HG03280 (cell line): ENCODE measurements around the gene CLEC20A.

Experiments
- ATAC-seq: cut with Tn5 transposase; IDR thresholded peaks from one replicate; pipeline ENCODE4 v1.9.1; 2021; ENCODE audit warnings: mild to moderate bottlenecking, moderate library complexity; ENCODE audit not compliant: unreplicated experiment

CLEC20A gene

DNA sequence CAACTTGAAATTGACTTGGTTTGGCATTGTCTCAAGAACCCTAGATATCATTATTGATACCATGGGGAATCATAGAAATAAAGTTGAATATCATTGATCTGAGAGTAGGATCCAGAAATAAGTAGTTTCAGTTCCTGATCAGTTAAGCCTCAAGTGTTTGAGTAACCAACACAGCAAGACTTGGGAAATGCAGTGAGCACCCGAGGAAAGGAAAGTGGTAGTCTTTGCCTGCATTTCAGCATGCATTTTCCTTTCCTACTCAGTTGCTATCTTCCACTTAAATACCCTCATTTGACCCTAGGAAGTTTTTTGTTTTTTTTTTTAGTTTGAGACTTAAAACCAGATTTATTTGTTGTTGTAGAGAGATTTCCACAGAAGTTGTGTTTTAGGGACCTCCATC, 18.9 kb downstream of the CLEC20A start:
- ATAC-seq, result no peak

GRCh38 chr1:178477373-178477772, 19.4 kb downstream of the CLEC20A start:
- no peak for ATAC-seq

DNA sequence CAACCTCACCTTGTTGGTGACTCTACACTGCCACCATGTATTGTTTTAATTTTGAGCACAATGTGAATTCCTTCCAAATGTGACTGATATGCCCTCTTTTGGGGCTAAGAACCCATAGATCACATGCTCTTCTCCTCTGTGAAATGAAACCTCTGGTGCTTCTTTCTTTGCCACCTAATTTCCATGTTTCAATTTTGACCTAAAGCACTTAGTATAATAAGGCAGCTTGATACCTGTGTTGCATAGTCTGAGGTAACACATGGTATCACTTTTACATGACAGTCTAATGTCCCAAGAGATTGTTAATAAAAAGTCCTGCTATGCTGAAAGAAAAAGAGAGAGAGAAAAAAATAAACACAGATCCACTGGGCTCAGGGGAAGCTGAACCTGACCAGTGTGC, 24.2 kb downstream of the CLEC20A start:
- ATAC-seq, result no peak

DNA sequence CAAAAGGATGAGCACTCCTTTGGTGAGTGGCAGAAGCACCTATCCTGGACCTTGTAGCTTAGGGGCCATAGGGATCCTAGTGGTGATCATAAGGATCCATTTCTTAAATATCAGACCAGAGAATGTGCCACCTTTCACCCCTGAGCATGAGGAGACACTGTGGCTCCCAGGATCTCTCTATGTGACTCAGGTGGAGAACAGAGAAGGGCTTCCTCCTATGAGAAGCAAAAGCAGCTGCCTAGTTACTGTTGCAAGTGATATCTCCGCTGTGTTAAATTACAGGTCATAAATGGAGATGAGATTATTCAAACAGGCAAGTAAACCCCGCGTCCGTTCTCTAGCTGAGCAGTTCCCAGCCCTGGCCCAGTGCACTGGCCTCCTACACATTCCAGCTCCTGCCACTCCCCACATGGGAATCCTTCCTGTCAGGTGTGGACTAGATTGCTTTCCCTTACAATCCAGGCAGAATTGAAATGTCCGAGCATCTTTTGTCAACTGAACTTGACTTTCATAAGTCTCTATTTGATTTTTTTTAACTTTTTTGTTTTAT, 26.3 kb downstream of the CLEC20A start:
- ATAC-seq, result no peak

- no peak for ATAC-seq
These were observed 28.9 kb downstream of the CLEC20A start for GRCh38 chr1:178467837-178468236.

GRCh38 chr1:178465011-178465410, 31.8 kb downstream of the CLEC20A start:
- no peak for ATAC-seq

- no peak for ATAC-seq
These were observed 32.2 kb downstream of the CLEC20A start for GRCh38 chr1:178464566-178464965.

GRCh38 chr1:178464141-178464540, 32.6 kb downstream of the CLEC20A start:
- no peak for ATAC-seq

- ATAC-seq, result no peak
These were observed 35.1 kb downstream of the CLEC20A start for GRCh38 chr1:178461701-178462100.

GRCh38 chr1:178461104-178461503, 35.7 kb downstream of the CLEC20A start:
- ATAC-seq, result no peak

DNA sequence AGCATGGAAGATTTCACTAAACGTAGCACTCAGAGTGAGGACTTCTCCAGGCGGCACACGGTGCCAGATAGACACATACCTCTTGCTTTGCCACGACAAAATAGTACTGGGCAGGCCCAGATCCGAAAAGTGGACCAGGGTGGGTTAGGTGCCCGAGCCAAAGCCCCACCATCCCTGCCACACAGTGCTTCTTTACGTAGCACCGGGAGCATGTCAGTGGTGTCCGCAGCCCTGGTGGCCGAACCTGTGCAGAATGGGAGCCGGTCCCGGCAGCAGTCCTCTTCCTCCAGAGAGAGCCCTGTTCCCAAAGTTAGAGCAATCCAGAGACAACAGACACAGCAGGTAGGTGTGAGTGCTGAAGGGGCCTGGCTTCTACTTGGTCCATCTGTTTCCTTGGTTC, 38.6 kb downstream of the CLEC20A start:
- ATAC-seq, result no peak

DNA sequence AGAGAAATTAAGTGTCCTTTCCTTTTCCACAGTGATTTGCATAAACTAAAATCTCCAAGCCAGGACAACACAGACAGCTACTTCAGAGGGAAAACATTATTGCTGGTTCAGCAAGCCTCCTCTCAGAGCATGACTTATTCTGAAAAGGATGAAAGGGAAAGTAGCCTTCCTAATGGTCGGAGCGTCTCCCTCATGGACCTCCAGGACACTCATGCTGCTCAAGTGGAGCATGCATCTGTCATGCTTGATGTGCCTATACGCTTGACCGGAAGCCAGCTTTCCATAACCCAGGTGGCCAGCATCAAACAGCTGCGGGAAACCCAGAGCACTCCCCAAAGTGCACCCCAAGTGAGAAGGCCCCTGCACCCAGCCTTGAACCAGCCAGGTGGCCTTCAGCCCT, 39.1 kb downstream of the CLEC20A start:
- ATAC-seq, result no peak

DNA sequence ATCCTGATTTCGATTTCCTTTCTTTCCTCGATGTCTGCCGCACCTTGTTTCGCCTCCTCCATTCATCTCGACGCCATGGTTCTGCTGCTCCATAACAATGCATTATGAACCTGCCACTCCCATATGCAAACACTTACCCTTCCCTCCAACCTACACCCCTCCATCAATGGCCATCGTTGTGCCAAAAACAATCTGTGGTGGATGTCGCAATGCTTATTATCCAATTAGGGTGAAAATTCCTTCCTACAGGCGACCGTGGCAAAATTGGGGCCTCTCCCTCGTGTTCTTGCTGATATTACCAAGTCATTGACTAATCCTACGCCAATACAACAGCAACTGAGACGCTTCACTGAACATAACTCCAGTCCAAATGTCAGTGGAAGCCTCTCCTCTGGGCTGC, 40.3 kb downstream of the CLEC20A start:
- ATAC-seq, result no peak

- ATAC-seq, result no peak
These were observed 44.8 kb downstream of the CLEC20A start for GRCh38 chr1:178452013-178452412.

DNA sequence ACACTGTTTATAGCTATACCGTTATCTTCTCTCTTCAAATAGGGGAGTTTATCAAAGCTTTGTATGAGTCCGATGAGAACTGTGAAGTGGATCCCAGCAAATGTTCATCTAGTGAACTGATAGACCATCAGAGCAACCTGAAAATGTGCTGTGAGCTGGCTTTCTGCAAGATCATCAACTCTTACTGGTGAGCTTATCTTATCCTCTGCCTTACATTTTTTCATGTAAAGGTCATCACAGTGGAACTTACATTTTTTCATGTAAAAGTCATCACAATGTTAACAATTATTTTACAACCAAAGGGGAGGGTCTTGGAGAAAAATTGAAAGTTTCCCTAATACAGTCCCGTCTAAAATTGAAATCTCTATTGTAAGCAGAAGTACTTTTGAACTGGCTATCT, 45.2 kb downstream of the CLEC20A start:
- no peak for ATAC-seq

- ATAC-seq, result no peak
These were observed 45.9 kb downstream of the CLEC20A start for GRCh38 chr1:178450871-178451270.

DNA sequence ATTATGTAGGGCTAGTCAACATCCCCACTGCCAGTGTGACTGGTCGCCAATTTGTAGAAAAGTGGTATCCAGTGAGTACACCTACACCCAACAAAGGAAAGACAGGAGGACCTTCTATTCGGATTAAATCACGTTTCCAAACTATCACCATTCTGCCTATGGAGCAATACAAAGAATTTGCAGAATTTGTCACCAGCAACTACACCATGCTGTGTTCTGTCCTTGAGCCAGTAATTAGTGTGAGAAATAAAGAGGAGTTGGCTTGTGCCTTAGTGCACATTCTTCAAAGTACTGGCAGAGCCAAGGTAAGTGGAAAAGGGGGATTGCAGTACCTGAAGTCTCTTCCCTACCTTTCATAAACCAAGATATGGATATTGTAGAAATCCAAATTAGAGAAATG, 53.8 kb downstream of the CLEC20A start:
- ATAC-seq, result no peak

GRCh38 chr1:178438432-178438831, 58.3 kb downstream of the CLEC20A start:
- ATAC-seq, result no peak

DNA sequence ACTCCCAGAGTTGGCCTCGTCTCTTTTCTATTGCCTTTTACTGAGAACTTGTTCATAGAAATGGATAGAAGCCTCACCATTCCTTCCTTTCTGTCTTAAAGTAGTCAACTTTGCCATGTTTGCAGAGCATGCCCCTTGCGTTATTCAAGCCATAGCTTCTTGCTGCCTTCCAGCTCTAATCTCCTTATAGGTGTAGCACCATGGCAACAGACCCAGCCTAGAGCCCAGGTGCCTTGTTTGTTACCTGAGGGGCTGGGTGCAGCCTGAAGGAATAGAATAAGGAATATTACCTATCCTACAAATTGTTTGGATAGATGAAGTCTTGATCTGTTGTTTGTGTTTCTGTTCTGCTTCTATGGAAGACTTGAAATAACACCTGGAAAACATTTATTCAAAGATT, 59.9 kb downstream of the CLEC20A start:
- ATAC-seq, result no peak

DNA sequence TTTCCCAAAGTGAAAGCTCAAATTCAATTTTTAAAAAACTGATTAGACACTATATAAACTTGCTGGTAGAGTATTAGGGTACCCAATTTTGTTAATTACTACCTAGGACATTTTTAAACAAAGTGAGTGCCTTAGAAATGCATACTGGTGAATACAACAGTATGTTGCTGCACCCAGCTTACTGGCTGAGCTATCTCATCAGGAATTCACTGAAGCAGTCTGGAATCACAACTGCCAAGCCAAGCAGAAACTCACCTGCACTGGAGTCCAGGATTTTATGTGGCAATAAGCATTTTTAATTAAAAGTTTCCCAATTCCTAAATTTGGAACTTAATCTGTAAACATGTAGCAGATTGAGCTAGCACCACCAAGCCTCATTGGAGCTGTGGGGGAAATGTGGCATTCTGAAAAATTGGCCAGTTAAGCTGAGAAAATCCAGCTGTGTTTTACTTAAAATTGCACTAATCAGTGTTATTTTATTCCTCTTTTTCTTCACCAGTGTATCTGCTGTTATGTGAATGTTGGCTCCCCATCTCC, 61.8 kb downstream of the CLEC20A start:
- ATAC-seq, result no peak

GRCh38 chr1:178434360-178434759, 62.4 kb downstream of the CLEC20A start:
- ATAC-seq, result no peak
